Pons (tissue), 1 donor: ENCODE measurements around the gene CFAP141.

ENCODE experiments used
- DNase-seq: peaks from one replicate; pipeline ENCODE4 v3.0.0-alpha.2; 2016; ENCODE audit warnings: low spot score

Gene CFAP141

DNA sequence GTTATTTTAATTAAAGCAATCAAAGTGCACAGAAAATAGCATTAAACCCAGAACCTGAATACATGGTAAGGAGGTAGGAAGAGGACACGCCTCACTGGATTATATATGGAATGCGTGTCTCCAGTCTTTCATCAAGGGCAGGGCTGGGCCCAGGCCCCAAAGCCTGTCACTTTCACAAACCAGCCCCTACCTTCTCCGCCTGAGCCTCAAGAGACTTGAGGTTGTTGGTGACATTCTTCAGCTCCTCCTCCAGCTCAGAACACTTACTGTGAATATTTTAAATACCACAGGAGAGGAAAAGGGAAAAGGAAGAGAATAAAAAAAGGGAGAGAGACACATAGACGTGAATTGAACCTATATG lies 34.9 kb downstream of the CFAP141 start:
- DNase-seq = no peak

DNA sequence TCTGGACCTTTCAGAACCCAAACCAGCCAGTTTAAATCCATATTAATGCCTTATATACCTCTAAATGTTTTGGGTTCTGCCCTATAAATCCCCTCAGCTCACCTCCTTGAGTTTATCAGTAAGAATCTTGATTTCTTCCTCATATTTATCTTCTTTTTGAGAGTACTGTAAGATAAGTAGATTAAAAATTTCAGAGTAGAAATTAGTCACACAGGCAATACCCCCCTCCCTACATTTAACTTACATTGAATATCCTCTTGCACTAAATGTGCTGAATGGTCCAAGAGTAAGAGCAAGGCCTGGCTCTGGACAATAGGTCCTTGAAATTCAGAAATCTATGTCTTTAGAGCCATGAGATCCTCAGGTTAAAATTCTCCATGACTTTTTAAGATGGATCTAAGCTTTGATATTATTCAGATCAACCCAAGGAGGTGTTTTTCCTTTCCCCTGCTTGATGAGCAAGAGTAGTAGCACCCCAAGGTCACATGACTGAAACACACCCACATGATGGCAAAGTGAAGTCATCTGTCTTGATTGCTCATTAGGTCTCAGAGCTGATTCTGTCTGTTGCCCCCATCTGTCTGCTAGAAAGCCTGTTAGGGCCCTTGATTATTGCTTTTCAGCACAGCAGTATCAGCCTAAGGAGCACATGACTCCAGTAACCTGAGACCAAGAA lies 35.4 kb downstream of the CFAP141 start:
- no peak for DNase-seq

DNA sequence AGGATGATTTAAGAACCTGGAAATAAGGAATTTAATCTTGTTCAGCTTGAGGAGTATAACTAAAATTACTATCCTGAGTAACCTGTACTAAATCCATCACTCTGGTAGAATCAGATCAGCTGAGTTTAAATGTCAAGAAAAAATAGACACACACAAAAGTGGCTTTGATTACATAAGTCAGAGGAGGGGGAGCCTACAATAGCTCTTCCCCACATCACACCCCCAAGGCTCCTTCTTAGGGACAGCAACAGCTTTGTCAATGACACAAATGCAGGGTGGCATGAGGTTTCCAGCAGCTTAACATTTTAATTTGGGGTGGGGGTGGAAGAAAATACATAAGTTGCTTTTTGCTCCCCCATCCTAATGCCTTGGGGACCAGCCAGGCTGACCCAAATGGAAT lies 38.7 kb downstream of the CFAP141 start:
- no peak for DNase-seq

DNA sequence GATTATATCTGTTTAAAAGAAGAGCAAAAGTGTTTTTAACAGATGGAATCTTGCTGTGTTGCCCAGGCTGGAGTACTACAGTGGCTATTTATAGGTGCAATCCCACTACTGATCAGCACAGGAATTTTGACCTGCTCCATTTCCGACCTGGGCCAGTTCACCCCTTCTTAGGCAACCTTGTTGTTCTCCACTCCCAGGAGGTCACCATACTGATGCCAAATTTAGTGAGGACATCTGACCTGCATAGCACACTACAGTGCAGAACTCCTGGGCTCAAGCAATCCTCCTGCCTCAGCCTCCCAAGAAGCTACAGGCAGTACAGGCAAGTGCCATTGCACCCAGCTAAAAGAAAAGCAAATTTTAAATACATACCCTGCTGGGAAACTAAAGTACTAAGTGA lies 39.9 kb downstream of the CFAP141 start:
- DNase-seq = no peak

DNA sequence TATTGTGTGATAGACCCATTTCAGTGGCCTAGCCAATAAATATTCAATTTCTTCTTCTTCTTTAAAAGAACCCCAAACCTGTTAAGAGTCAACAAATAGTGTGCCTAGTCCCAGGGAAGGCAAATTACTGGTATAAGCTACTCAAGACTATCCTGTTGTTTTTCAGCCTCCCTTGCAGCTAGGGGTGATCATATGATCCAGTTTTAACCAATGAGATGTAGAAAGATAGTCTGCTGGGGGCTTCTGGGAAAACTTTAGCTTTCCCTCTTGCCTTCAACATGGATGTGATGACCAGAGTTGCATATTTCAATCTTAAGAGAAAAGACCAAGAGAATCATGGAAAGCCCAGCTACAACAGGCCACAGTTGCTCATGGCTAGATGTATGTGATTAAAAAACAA lies 46.6 kb downstream of the CFAP141 start:
- no peak for DNase-seq

DNA sequence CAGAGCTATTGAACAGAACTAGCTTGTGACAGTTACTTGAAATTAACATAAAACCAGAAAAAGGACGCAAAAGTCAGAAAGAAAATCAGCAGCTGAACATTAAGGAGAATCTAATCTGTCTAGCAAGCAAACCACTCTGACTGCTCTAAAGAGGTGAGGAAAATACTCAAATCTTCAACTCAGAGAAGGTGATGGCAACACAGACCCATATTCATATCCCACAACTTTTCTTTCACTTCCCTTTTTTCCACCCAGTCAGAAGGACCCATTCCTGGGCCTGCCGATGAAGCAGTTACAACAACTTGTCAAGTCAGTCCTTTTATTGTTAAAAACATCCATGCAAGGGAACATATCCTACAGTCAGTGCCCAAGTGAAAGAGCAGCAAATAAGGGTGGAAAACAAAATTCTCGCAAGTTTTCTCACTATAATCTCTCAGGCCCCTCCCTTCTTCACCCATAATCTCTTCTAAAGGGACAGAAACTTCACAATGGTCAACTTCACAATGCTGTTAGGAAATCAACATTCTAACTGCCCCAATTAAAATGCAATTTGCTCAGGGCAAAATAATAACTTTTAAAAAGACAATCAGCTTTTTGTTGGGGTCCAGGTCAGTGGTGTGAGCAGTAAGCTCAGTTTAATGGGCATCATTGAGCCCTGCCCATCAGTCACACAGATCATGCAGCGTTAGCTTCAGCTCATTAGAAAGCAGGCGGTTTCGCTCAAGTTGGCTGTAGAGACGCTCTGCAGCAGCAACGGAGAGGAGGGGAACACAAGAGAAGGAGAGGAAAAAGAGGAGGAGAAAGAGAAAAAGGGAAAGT lies 47.6 kb downstream of the CFAP141 start:
- no peak for DNase-seq

DNA sequence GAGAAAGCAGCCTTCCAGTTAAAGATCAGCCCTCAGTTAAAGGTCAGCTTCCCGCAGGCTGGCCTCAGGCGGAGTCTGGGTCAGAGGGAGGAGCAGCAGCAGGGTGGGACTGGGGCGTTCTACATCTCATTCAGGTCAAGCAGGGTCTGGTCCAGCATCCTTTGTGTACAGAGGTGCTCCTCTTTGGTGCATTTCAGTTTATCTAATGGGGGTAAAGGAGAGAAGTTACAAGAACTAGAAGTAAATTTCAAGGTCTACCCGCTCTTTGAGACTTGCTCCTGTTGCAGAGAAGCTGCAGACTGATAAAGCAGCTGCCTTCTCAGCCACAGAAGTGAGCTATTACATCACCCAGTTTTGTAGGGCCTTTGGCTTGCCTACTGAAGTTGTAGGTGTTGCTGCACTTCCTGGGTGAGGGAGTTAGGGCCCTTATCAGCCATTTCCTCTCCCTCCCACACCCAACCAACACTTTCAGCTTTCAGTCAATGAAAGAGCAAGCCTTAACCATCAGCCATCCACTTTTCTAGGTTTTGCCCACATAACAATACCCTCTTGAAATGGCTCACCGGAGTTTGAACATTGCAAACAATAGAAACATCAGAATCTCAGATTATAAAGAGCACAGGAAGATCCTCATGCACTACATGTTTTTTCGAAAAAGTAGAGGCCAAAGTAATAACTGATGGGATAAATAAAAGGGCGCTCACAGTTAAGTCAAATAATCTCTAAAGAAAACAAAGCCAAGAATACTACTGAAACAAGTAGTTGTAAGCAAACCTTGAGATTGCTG lies 48.4 kb downstream of the CFAP141 start:
- no peak for DNase-seq

DNA sequence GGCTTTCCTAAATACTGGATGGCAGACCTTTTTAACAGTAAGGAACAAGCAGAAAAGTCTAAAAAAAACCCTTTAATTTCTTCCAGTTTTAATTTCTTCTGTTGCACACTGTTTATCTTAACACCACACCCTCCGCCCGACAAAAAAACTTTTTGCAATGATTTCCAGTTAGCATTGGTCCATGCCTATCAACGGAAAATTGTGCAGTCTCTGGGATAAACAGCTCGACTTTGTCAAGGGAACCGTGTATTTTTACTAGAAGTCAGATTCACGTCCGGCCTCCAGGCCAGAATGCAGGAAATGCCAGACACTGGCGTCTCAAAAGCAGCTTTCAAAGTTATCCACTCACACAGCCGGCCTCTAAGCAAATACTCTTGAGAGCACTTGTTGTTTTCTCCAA lies 50.9 kb downstream of the CFAP141 start:
- DNase-seq = no peak

DNA sequence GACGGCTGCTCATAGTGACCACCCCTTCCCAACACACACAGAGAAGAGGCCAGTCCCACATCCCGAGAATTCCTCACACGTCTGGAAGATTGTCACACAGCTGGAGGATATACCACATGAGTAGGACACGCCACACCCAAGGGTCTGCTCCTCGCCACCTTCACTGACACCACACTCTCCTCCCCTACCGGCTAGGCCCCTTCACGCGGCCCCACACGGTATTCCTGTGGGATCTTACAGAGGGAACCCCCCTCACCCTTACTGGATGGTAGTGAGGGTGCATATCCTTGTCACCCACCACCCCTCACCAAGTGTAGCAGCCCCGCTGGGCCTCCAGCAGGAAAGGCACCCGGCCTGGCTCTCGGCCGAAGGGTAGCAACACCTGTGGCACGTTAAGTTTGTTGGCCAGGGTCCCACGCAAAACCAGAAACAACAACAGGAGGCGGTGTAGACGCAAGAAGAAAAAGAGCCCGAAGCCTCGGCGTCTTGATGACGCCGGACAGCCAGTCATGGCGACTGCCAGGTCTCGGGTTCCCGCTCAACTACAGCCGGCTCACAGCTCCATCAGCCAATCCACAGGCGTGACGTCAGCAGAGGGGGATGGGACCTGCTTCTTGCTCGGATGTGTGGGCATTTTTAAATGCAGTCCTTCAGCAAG lies 51.5 kb downstream of the CFAP141 start, which contains the start of gene NUP210L:
Gene NUP210L (minus strand): TSS at position 540 of the 658 bp plus-strand sequence.
- no peak for DNase-seq

DNA sequence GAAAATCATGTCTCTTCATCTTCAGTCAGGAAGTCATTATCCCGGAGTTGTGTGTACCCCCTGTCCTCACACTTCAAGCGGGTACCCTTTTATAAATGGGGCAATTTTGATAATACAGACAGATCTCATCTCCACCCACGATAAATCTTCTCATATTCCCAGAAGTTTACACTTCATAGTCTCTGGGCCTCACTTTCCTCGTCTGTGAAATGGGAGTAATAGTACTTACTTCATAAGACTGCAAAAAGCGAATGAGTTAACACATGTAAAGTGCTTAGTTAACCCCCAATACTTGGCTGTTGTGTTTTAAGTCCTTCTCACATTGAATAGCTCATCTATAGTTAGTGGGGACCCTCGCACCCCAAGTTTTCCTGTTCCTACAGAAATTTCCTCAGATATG lies 52.1 kb downstream of the CFAP141 start:
- no peak for DNase-seq

DNA sequence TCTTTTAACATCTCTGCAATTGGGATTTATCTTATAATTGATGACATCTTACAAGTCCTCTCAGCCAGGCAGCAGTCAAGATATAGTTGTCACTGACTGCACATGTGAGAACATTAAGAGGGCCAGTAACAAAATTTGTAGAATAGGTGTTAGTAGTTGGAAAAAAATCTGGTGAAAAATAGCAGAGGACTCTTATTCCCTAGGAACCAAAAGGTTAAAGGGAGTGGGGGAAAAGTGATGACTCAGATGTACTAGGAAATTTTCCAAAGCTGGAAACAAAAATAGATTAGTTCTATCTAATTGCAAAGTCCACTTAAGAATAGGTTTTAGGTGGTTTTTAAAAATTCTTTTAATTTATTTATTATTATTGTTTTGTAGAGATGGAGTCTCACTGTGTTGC lies 54.8 kb downstream of the CFAP141 start:
- no peak for DNase-seq
